ENCODE measurements around the gene TBPL1.

GRCh38 chr6:133967347-133967746, 14.3 kb downstream of the TBPL1 start:
- no peak for TF ChIP-seq REST (IDR thresholded peaks at IDR 0.05)
- TF ChIP-seq YY1 (IDR thresholded peaks at IDR 0.05) = no peak
- TF ChIP-seq RAD21 (IDR thresholded peaks at IDR 0.05) = no peak
- no peak for TF ChIP-seq NR2F2 (IDR thresholded peaks at IDR 0.05)
- TF ChIP-seq, protein P1, sequence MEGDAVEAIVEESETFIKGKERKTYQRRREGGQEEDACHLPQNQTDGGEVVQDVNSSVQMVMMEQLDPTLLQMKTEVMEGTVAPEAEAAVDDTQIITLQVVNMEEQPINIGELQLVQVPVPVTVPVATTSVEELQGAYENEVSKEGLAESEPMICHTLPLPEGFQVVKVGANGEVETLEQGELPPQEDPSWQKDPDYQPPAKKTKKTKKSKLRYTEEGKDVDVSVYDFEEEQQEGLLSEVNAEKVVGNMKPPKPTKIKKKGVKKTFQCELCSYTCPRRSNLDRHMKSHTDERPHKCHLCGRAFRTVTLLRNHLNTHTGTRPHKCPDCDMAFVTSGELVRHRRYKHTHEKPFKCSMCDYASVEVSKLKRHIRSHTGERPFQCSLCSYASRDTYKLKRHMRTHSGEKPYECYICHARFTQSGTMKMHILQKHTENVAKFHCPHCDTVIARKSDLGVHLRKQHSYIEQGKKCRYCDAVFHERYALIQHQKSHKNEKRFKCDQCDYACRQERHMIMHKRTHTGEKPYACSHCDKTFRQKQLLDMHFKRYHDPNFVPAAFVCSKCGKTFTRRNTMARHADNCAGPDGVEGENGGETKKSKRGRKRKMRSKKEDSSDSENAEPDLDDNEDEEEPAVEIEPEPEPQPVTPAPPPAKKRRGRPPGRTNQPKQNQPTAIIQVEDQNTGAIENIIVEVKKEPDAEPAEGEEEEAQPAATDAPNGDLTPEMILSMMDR (IDR thresholded peaks at IDR 0.05; ENCODE audit: low read depth, low read length, missing input control) = no peak
- no peak for TF ChIP-seq MAX (IDR thresholded peaks at IDR 0.05)

Data from liver (tissue), 3 donors.